Hepatocyte (in vitro differentiated cells): ENCODE results near the gene CHI3L2. TPM values are rescaled to one million over a fixed set of nuclear protein-coding genes. Genes with fewer than 3 reads are reported as not detected.

Experiments used
- DNase-seq: peaks from one replicate; pipeline ENCODE4 v3.0.0-alpha.2; 2016; ENCODE audit warnings: low spot score
- H2AFZ ChIP-seq: fragments of 200-600 bp; sonication (generic); 2 replicates; pipeline ENCODE4 v1.6.0; 2016; ENCODE audit warnings: antibody characterized with exemption, mild to moderate bottlenecking
- H3K27ac ChIP-seq: fragments of 200-600 bp; sonication (generic); 2 replicates; pipeline ENCODE4 v1.5.1; 2016; ENCODE audit warnings: mild to moderate bottlenecking
- H3K27me3 ChIP-seq: fragments of 200-600 bp; sonication (generic); 2 replicates; pipeline ENCODE4 v1.6.1; 2016
- H3K36me3 ChIP-seq: fragments of 200-600 bp; sonication (generic); replicated peaks from 2 replicates; pipeline ENCODE4 v1.5.1; 2016; ENCODE audit warnings: low read depth; ENCODE audit not compliant: insufficient read depth
- H3K4me1 ChIP-seq: fragments of 200-600 bp; sonication (generic); 2 replicates; pipeline ENCODE4 v1.5.1; 2016; ENCODE audit warnings: mild to moderate bottlenecking, moderate library complexity; ENCODE audit not compliant: insufficient read depth
- H3K4me2 ChIP-seq: fragments of 200-600 bp; sonication (generic); 2 replicates; pipeline ENCODE4 v1.6.0; 2016
- H3K4me3 ChIP-seq: fragments of 200-600 bp; sonication (generic); 2 replicates; pipeline ENCODE4 v1.5.1; 2016; ENCODE audit warnings: mild to moderate bottlenecking
- H3K79me2 ChIP-seq: fragments of 200-600 bp; sonication (generic); 2 replicates; pipeline ENCODE4 v1.6.0; 2017; ENCODE audit warnings: mild to moderate bottlenecking
- H3K9me2 ChIP-seq: fragments of 200-600 bp; sonication (generic); replicated peaks from 2 replicates; pipeline ENCODE4 v1.6.0; 2017; ENCODE audit warnings: mild to moderate bottlenecking; ENCODE audit not compliant: insufficient read depth
- H3K9me3 ChIP-seq: fragments of 200-600 bp; sonication (generic); 2 replicates; pipeline ENCODE4 v1.5.1; 2016; ENCODE audit warnings: low read depth, mild to moderate bottlenecking
- H4K20me1 ChIP-seq: fragments of 200-600 bp; sonication (generic); 2 replicates; pipeline ENCODE4 v1.6.0; 2016; ENCODE audit warnings: mild to moderate bottlenecking; ENCODE audit not compliant: insufficient read depth, poor library complexity, severe bottlenecking
- EZH2 ChIP-seq: fragments of 200-600 bp; sonication (generic); IDR thresholded peaks from 2 replicates; pipeline ENCODE4 v1.6.1; 2016; ENCODE audit warnings: antibody characterized with exemption, mild to moderate bottlenecking, borderline replicate concordance
- EZH2phosphoT487 ChIP-seq: fragments of 200-600 bp; sonication (generic); IDR thresholded peaks from one replicate; pipeline ENCODE4 v1.6.1; 2018; ENCODE audit warnings: antibody characterized with exemption, mild to moderate bottlenecking, low read depth, moderate library complexity; ENCODE audit not compliant: unreplicated experiment, severe bottlenecking
- WGBS: methylation state at CpG from one replicate; pipeline ENCODE4 v1.1.6; 2016; ENCODE audit warnings: low lambda C conversion rate; ENCODE audit errors: missing lambda C conversion rate; 5-methylcytosine and 5-hydroxymethylcytosine counted together
- polyA plus RNA-seq: library from polyadenylated mRNA; unstranded; fragments of >200 nt; fragmentation: Nextera tagmentation; extraction: Ambion mirVana; gene quantifications from 2 replicates; pipeline ENCODE4 v1.2.1, GENCODE V29; 2016
- total RNA-seq: library from RNA; depleted of rRNA; stranded (reverse); fragments of >200 nt; gene quantifications from 2 replicates; pipeline ENCODE4 v1.2.3, GENCODE V29; 2014
- TF ChIP-seq, protein P1 (sequence below): fragments of 200-600 bp; sonication (generic); IDR thresholded peaks from 2 replicates; pipeline ENCODE4 v1.5.1; 2016; ENCODE audit warnings: antibody characterized with exemption, mild to moderate bottlenecking; ENCODE audit not compliant: poor library complexity

The CHI3L2 gene
- total and polyA plus RNA-seq, 2 experiments from 2014 or later = 0.24 to 5.7 TPM

GRCh38 chr1:111232134-111232533, 4.6 kb downstream of the CHI3L2 start:
- Histone ChIP-seq H3K9me3 (no peaks in the 10 kb centered on the region), H4K20me1 (no peaks in the 10 kb centered on the region), H2AFZ (no peak overlapping the region), H3K4me1 (peaks cover 7% of the 10 kb centered on the region), H3K27me3 (no peaks in the 10 kb centered on the region), H3K4me3 (no peak overlapping the region), H3K9me2 (no peaks in the 10 kb centered on the region), H3K4me2 (no peak overlapping the region), H3K27ac (no peak overlapping the region), H3K79me2 (no peaks in the 10 kb centered on the region), H3K36me3 (no peaks in the 10 kb centered on the region)
- TF ChIP-seq EZH2 (no peak), EZH2phosphoT487 (no peak)
- TF ChIP-seq, protein P1, sequence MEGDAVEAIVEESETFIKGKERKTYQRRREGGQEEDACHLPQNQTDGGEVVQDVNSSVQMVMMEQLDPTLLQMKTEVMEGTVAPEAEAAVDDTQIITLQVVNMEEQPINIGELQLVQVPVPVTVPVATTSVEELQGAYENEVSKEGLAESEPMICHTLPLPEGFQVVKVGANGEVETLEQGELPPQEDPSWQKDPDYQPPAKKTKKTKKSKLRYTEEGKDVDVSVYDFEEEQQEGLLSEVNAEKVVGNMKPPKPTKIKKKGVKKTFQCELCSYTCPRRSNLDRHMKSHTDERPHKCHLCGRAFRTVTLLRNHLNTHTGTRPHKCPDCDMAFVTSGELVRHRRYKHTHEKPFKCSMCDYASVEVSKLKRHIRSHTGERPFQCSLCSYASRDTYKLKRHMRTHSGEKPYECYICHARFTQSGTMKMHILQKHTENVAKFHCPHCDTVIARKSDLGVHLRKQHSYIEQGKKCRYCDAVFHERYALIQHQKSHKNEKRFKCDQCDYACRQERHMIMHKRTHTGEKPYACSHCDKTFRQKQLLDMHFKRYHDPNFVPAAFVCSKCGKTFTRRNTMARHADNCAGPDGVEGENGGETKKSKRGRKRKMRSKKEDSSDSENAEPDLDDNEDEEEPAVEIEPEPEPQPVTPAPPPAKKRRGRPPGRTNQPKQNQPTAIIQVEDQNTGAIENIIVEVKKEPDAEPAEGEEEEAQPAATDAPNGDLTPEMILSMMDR = no peak
- no peak for DNase-seq
- WGBS = 95% methylated on average over 3 of the region's 3 CpGs

GRCh38 chr1:111234258-111234657, 6.7 kb downstream of the CHI3L2 start:
- Histone ChIP-seq H4K20me1 (no peaks in the 10 kb centered on the region), H3K79me2 (no peaks in the 10 kb centered on the region), H3K4me2 (no peak overlapping the region), H3K9me2 (no peaks in the 10 kb centered on the region), H2AFZ (no peak overlapping the region), H3K27ac (no peak overlapping the region), H3K4me3 (no peak overlapping the region), H3K9me3 (no peaks in the 10 kb centered on the region), H3K36me3 (no peaks in the 10 kb centered on the region), H3K4me1 (peaks cover 3% of the 10 kb centered on the region), H3K27me3 (no peaks in the 10 kb centered on the region)
- 80% methylated on average over 4 of the region's 4 CpGs for WGBS
- no peak for DNase-seq
- TF ChIP-seq EZH2phosphoT487 (no peak), EZH2 (no peak)
- TF ChIP-seq, protein P1 = no peak

DNA sequence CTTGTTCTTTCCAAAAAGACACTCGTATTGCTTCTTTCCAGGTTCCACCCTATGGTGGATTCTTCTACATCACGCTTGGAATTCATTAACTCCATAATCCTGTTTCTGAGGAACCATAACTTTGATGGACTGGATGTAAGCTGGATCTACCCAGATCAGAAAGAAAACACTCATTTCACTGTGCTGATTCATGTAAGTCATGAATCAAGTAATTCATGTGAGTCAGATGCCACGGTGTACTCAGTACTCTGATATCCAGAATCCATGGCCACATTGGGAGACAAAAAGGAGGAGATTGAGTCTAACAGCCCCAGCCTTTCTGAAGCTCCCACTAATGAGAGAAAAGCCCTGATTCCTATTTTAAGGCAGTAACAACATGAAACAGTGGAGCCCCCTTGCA, 7.4 kb downstream of the CHI3L2 start:
- Histone ChIP-seq H3K4me3 (no peak overlapping the region), H3K27me3 (no peaks in the 10 kb centered on the region), H3K4me2 (no peak overlapping the region), H3K79me2 (no peaks in the 10 kb centered on the region), H3K36me3 (no peaks in the 10 kb centered on the region), H4K20me1 (no peaks in the 10 kb centered on the region), H2AFZ (no peak overlapping the region), H3K4me1 (peaks cover 3% of the 10 kb centered on the region), H3K27ac (no peak overlapping the region), H3K9me2 (no peaks in the 10 kb centered on the region), H3K9me3 (no peaks in the 10 kb centered on the region)
- TF ChIP-seq EZH2phosphoT487 (no peak), EZH2 (no peak)
- TF ChIP-seq, protein P1 = no peak
- WGBS = 77% methylated on average over 3 of the region's 3 CpGs
- no peak for DNase-seq

GRCh38 chr1:111236379-111236778, 8.9 kb downstream of the CHI3L2 start:
- peak overlapping the region; percentile 12 for H3K27ac ChIP-seq
- H4K20me1 ChIP-seq = no peaks in the 10 kb centered on the region
- no peak overlapping the region for H2AFZ ChIP-seq
- no peaks in the 10 kb centered on the region for H3K27me3 ChIP-seq
- peaks cover 3% of the 10 kb centered on the region for H3K4me1 ChIP-seq
- H3K79me2 ChIP-seq = no peaks in the 10 kb centered on the region
- H3K4me3 ChIP-seq = no peak overlapping the region
- H3K9me2 ChIP-seq = no peaks in the 10 kb centered on the region
- TF ChIP-seq EZH2phosphoT487 = no peak
- TF ChIP-seq EZH2 = no peak
- TF ChIP-seq, protein P1 = no peak
- 61% methylated on average over 1 of the region's 1 CpG for WGBS
- no peak overlapping the region for H3K4me2 ChIP-seq
- H3K36me3 ChIP-seq = no peaks in the 10 kb centered on the region
- DNase-seq = no peak
- no peaks in the 10 kb centered on the region for H3K9me3 ChIP-seq
